ENCODE measurements around the gene FHOD1. TPM values are rescaled to one million over a fixed set of nuclear protein-coding genes. Genes with fewer than 3 reads are reported as not detected.

The FHOD1 gene
- total and polyA plus RNA-seq, 9 of the 15 experiments (the other 6 are each of a cell fraction or from before 2014, with no cell fraction given), result 18.7 to 126 (median 32.3) TPM

DNA sequence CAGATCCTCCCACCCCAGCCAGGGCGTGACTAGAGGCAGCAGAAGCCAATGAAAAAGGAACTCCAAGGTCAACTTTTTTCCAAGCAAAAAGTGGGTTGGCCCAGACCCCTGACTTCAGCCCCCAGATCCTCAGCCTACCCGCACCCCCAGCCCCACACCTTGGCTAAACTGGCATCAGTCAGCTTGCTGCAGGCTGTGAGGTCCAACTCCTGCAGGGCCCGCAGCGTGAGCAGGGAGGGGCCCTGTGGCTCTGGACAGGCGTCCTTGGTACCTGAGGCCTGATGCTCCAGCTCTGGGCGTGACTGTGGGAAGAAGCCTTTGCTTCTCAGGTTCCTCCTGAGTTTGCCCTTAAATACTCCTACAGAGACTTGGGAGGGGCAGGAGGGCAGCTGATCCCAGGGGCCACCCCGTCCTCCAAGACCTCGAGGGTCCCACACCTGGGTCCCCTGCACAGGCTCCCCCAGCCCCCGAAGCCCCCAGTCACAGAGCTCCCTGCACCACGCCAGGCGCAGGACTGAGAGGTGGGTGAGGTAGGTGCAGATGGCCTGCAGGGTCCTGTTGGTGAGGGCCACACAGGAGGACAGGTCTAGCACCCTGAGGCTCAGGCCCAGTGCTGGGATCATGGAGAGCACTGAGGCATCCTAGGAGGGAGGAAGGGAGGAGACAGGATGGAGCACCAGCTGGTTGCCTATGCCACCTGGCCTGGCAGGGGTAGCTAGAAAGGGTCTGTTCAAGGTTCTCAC, 39.0 kb downstream of the FHOD1 start:
- no peaks in the 10 kb centered on the region for H3K9me3 ChIP-seq (replicated peaks; ENCODE audit: control insufficient read depth, insufficient read depth, low read depth, low read length)
- no peak overlapping the region for H3K4me3 ChIP-seq
- H3K27me3 ChIP-seq (ENCODE audit: control insufficient read depth in 2 of 2, insufficient read depth in 2 of 2, low read length in 2 of 2), result no peaks in the 10 kb centered on the region
- FAIRE-seq (no peak), DNase-seq (ENCODE audit: extremely low read depth in 1 of 4, low spot score in 3 of 4) (no peak), ATAC-seq (no peak)
- no peak overlapping the region for H3K4me2 ChIP-seq (ENCODE audit: insufficient read depth, low read length)
- peak overlapping the region in 1 of 2 experiments; percentile 80; a peak in 2 of 4 replicates for H3K9ac ChIP-seq (ENCODE audit: insufficient read depth in 1 of 2, low read depth in 2 of 2, low read length in 2 of 2)
- intact Hi-C loops (cut with micrococcal nuclease), result no loop called here
- peaks cover 3% of the 10 kb centered on the region for H3K9me1 ChIP-seq (ENCODE audit: control insufficient read depth, insufficient read depth, low read length)
- H3K79me2 ChIP-seq (ENCODE audit: control insufficient read depth, insufficient read depth, low read length), result no peaks in the 10 kb centered on the region
- CTCF ChIA-PET (ENCODE audit: low intra/inter-chr PET ratio), result no interaction called here
- TF ChIP-seq, protein P1, sequence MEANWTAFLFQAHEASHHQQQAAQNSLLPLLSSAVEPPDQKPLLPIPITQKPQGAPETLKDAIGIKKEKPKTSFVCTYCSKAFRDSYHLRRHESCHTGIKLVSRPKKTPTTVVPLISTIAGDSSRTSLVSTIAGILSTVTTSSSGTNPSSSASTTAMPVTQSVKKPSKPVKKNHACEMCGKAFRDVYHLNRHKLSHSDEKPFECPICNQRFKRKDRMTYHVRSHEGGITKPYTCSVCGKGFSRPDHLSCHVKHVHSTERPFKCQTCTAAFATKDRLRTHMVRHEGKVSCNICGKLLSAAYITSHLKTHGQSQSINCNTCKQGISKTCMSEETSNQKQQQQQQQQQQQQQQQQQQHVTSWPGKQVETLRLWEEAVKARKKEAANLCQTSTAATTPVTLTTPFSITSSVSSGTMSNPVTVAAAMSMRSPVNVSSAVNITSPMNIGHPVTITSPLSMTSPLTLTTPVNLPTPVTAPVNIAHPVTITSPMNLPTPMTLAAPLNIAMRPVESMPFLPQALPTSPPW (CRISPR knock-in tag; IDR thresholded peaks at IDR 0.05), result no peak
- TF ChIP-seq CEBPB (tag; IDR thresholded peaks at IDR 0.05), result no peak
- peak; percentile 58 for TF ChIP-seq POLR2G (IDR thresholded peaks at IDR 0.05; ENCODE audit: low read depth, low read length)
- TF ChIP-seq, protein P2, sequence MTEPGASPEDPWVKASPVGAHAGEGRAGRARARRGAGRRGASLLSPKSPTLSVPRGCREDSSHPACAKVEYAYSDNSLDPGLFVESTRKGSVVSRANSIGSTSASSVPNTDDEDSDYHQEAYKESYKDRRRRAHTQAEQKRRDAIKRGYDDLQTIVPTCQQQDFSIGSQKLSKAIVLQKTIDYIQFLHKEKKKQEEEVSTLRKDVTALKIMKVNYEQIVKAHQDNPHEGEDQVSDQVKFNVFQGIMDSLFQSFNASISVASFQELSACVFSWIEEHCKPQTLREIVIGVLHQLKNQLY (CRISPR knock-in tag; conservative IDR thresholded peaks at IDR 0.05), result no peak
- no peak for TF ChIP-seq PHTF2 (CRISPR knock-in tag; IDR thresholded peaks at IDR 0.05)
- peak; percentile 32; the same call in 1 of the 2 replicates for TF ChIP-seq POLR2A (conservative IDR thresholded peaks at IDR 0.05)
- no peak for TF ChIP-seq ZNF766 (CRISPR knock-in tag; conservative IDR thresholded peaks at IDR 0.05)
- no peak for TF ChIP-seq BRF1 (IDR thresholded peaks at IDR 0.05; ENCODE audit: borderline replicate concordance, extremely low read depth, insufficient read length)
- TF ChIP-seq PHB (CRISPR knock-in tag; IDR thresholded peaks at IDR 0.05), result no peak
- no peak for TF ChIP-seq BRCA1 (IDR thresholded peaks at IDR 0.05)
- TF ChIP-seq BRCA1 (CRISPR knock-in tag; IDR thresholded peaks at IDR 0.05), result no peak
- no peak for TF ChIP-seq WHSC1 (IDR thresholded peaks at IDR 0.05; ENCODE audit: low read length)
- POLR2A ChIA-PET, result interaction anchor here (0.6 to 3.8 kb wide), 10 partner anchors 9 to 67 kb away, joined by 3 to 21 read pairs (median 6); partner anchors contain the start of gene TMEM208
- in situ Hi-C loops (cut with MboI), result no loop called here
- H4K20me1 ChIP-seq (replicated peaks; ENCODE audit: control insufficient read depth, insufficient read depth, low read length), result no peaks in the 10 kb centered on the region; the same call in 1 of the 2 replicates
- no peak overlapping the region for H3K27ac ChIP-seq (ENCODE audit: extremely low read depth, low read depth, low read length)
- WGBS (ENCODE audit: insufficient coverage, low coverage, missing lambda C conversion rate), result 73% methylated on average over 9 of the region's 11 CpGs
- no TSS peak for BruUV-seq (replicated peaks)
- peaks cover 10 to 44% of the 10 kb centered on the region in 2 experiments; a peak in 4 of 5 replicates for H3K4me1 ChIP-seq (replicated peaks in 1 of 2; ENCODE audit: control insufficient read depth in 2 of 2, insufficient read depth in 2 of 2, low read length in 2 of 2)
- peaks cover 16% of the 10 kb centered on the region; the same call in 2 of the 3 replicates for H3K36me3 ChIP-seq (ENCODE audit: control insufficient read depth, insufficient read depth, low read length)
- no peak overlapping the region for H2AFZ ChIP-seq (ENCODE audit: low read depth, low read length)

Data from K562 (cell line).